WI38 (cell line): ENCODE data around the gene DOK3.

ENCODE experiments used
- H3K4me3 ChIP-seq: 2 replicates; pipeline ENCODE4 v1.5.1; 2011; ENCODE audit warnings: low read depth, mild to moderate bottlenecking, control low read depth, low read length
- TF ChIP-seq, protein P1 (sequence below): IDR thresholded peaks from 2 replicates; pipeline ENCODE4 v1.5.1; 2012; ENCODE audit warnings: low read depth, mild to moderate bottlenecking, control low read depth, low read length

The DOK3 gene

GRCh38 chr5:177453852-177454396 is 55.7 kb downstream of the DOK3 start:
- TF ChIP-seq, protein P1, sequence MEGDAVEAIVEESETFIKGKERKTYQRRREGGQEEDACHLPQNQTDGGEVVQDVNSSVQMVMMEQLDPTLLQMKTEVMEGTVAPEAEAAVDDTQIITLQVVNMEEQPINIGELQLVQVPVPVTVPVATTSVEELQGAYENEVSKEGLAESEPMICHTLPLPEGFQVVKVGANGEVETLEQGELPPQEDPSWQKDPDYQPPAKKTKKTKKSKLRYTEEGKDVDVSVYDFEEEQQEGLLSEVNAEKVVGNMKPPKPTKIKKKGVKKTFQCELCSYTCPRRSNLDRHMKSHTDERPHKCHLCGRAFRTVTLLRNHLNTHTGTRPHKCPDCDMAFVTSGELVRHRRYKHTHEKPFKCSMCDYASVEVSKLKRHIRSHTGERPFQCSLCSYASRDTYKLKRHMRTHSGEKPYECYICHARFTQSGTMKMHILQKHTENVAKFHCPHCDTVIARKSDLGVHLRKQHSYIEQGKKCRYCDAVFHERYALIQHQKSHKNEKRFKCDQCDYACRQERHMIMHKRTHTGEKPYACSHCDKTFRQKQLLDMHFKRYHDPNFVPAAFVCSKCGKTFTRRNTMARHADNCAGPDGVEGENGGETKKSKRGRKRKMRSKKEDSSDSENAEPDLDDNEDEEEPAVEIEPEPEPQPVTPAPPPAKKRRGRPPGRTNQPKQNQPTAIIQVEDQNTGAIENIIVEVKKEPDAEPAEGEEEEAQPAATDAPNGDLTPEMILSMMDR: no peak
- peak overlapping the region; percentile 51 for H3K4me3 ChIP-seq

GRCh38 chr5:177452688-177453638 is 56.7 kb downstream of the DOK3 start:
- H3K4me3 ChIP-seq: no peak overlapping the region
- TF ChIP-seq, protein P1: no peak
